ENCODE results near the gene WNT16.
"Not testable (repeated sequence)": the region's sequence is repeated elsewhere in the genome, so short reads cannot be mapped to it uniquely, and the experiment has no call there.

WNT16 gene

DNA sequence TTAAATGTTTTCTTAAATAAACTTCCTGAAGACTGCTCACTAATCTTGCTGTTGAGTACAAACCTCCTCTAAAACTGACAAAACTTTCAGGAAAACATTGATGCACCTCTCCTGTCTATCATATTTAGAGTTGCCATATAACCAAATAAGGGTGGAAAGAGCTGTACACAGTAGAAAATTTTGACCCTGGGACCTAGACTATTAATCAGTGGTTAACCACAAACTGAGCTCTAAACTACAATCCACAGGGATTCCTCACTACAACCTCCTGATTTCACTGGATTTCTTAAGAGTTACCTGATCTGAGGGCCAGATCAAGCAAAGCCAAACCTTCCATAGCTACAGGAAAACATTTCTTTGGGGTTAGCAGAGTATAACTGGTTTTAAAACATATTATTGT, 39.9 kb upstream of the WNT16 start:
- Histone ChIP-seq H3K4me2 (ENCODE audit: low read length) (no peak overlapping the region), H3K9ac (ENCODE audit: low read length) (no peak overlapping the region), H3K9me3 (ENCODE audit: insufficient read depth, low read length) (peaks cover 8% of the 10 kb centered on the region; the same call in 1 of the 2 replicates), H3K36me3 (replicated peaks; ENCODE audit: low read depth, low read length) (peaks cover 10% of the 10 kb centered on the region), H3K27me3 (ENCODE audit: low read depth, low read length) (no peaks in the 10 kb centered on the region), H3K4me1 (ENCODE audit: low read length) (no peaks in the 10 kb centered on the region), H3K79me2 (ENCODE audit: low read length) (no peaks in the 10 kb centered on the region), H3K4me3 (ENCODE audit: low read length) (no peak overlapping the region), H4K20me1 (ENCODE audit: insufficient read depth, low read length) (no peaks in the 10 kb centered on the region), H3K27ac (ENCODE audit: low read length) (no peak overlapping the region), H2AFZ (ENCODE audit: low read depth, low read length) (no peak overlapping the region)
- TF ChIP-seq EZH2phosphoT487 (IDR thresholded peaks at IDR 0.05; ENCODE audit: low read depth): no peak
- TF ChIP-seq, protein P1, sequence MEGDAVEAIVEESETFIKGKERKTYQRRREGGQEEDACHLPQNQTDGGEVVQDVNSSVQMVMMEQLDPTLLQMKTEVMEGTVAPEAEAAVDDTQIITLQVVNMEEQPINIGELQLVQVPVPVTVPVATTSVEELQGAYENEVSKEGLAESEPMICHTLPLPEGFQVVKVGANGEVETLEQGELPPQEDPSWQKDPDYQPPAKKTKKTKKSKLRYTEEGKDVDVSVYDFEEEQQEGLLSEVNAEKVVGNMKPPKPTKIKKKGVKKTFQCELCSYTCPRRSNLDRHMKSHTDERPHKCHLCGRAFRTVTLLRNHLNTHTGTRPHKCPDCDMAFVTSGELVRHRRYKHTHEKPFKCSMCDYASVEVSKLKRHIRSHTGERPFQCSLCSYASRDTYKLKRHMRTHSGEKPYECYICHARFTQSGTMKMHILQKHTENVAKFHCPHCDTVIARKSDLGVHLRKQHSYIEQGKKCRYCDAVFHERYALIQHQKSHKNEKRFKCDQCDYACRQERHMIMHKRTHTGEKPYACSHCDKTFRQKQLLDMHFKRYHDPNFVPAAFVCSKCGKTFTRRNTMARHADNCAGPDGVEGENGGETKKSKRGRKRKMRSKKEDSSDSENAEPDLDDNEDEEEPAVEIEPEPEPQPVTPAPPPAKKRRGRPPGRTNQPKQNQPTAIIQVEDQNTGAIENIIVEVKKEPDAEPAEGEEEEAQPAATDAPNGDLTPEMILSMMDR (IDR thresholded peaks at IDR 0.05; ENCODE audit: low read depth, low read length): no peak

DNA sequence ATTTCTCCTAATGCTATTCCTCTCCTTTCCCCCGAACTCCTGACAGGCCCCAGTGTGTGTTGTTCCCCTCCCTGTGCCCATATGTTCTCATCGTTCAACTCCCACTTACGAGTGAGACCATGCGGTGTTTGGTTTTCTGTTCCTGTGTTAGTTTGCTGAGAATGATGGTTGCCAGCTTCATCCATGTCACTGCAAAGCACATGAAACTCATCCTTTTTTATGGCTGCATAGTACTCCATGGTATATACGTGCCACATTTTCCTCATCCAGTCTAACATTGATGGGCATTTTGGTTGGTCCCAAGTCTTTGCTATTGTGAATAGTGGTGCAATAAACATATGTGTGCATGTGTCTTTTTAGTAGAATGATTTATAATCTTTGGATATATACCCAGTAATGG, 38.9 kb upstream of the WNT16 start:
- H3K4me3 ChIP-seq (ENCODE audit: low read length); H2AFZ ChIP-seq (ENCODE audit: low read depth, low read length): not testable (repeated sequence)

DNA sequence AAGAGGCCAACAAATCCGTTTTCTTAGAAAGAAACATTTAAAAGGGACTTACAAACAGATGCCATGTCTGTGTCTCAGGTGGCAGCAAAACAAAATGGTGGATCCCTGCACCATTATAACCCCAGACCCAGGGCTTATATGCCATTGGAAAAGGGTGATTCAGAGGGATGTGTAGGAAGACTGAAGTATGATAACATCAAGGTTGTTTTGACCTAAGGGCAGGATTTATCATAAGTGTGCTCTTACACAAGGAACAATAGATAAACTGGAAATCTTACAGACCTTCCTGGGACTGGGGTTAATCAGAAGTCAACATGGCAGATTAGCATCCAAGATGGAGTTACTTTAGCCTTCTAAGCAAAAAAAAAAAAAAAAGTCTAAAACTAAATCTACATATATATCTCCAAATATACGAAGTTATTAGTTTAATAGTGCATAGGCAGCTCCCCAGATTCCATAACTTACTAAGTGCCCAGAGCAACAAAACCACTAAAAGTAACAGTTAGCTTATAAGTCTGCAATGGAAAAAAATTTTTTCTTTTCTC, 34.3 kb upstream of the WNT16 start:
- Histone ChIP-seq H3K79me2 (ENCODE audit: low read length) (no peaks in the 10 kb centered on the region), H3K4me2 (ENCODE audit: low read length) (no peak overlapping the region), H3K36me3 (replicated peaks; ENCODE audit: low read depth, low read length) (no peaks in the 10 kb centered on the region), H3K9ac (ENCODE audit: low read length) (no peak overlapping the region), H3K27me3 (ENCODE audit: low read depth, low read length) (no peaks in the 10 kb centered on the region), H3K9me3 (ENCODE audit: insufficient read depth, low read length) (no peaks in the 10 kb centered on the region), H4K20me1 (ENCODE audit: insufficient read depth, low read length) (no peaks in the 10 kb centered on the region), H3K27ac (ENCODE audit: low read length) (no peak overlapping the region), H3K4me1 (ENCODE audit: low read length) (no peaks in the 10 kb centered on the region), H3K4me3 (ENCODE audit: low read length) (no peak overlapping the region), H2AFZ (ENCODE audit: low read depth, low read length) (no peak overlapping the region)
- TF ChIP-seq, protein P1 (IDR thresholded peaks at IDR 0.05; ENCODE audit: low read depth, low read length): no peak
- no peak for TF ChIP-seq EZH2phosphoT487 (IDR thresholded peaks at IDR 0.05; ENCODE audit: low read depth)

More for the DNA sequence above, 38.9 kb upstream of the WNT16 start:
- H3K27ac ChIP-seq (ENCODE audit: low read length); H3K27me3 ChIP-seq (ENCODE audit: low read depth, low read length); H4K20me1 ChIP-seq (ENCODE audit: insufficient read depth, low read length); H3K9me3 ChIP-seq (ENCODE audit: insufficient read depth, low read length); H3K36me3 ChIP-seq (replicated peaks; ENCODE audit: low read depth, low read length); H3K4me2 ChIP-seq (ENCODE audit: low read length); H3K9ac ChIP-seq (ENCODE audit: low read length); H3K4me1 ChIP-seq (ENCODE audit: low read length); H3K79me2 ChIP-seq (ENCODE audit: low read length): not testable (repeated sequence)

DNA sequence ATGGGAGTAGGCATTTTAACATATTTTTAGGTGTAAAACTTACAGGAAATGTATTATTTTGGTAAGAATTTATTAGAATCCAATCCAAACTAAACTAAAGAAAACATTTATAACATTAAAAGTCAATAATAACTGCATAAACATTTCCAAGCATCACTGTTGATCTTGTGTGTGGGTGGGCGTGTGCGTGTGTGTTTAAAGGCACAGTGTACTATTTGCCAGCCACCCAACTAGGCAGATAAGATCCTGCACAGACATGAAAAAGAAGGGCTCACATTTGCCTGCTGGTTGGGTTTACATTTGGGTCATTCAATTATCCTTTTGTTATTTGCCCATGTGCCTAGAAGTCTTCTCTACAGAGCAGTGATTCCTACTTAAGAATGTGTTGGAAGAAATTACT, 31.0 kb upstream of the WNT16 start:
- TF ChIP-seq, protein P1 (IDR thresholded peaks at IDR 0.05; ENCODE audit: low read depth, low read length): no peak
- Histone ChIP-seq H3K79me2 (ENCODE audit: low read length) (no peaks in the 10 kb centered on the region), H3K27ac (ENCODE audit: low read length) (no peak overlapping the region), H3K4me1 (ENCODE audit: low read length) (peaks cover 13% of the 10 kb centered on the region), H3K9me3 (ENCODE audit: insufficient read depth, low read length) (no peaks in the 10 kb centered on the region), H3K9ac (ENCODE audit: low read length) (no peak overlapping the region), H3K4me3 (ENCODE audit: low read length) (no peak overlapping the region), H3K36me3 (replicated peaks; ENCODE audit: low read depth, low read length) (no peaks in the 10 kb centered on the region), H2AFZ (ENCODE audit: low read depth, low read length) (no peak overlapping the region), H3K27me3 (ENCODE audit: low read depth, low read length) (no peaks in the 10 kb centered on the region), H3K4me2 (ENCODE audit: low read length) (no peak overlapping the region), H4K20me1 (ENCODE audit: insufficient read depth, low read length) (no peaks in the 10 kb centered on the region)

DNA sequence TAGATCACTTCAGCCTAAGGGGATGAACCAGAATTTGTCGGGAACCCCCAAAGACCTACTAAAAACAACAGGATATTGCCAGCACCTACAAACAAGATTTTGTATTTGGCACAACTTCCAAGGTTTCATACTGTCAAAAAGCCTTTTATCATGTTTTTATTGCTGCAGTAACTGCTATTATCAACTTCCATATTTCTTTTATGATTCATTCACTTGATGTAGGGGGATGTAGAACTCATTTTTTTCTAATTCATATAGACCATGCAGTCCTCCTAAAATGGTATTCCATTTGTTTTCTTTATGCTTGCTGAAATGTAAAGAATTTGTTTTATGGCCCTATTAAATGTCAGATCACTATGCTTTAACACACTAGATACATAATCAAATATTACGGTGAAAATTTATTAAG, 30.0 kb upstream of the WNT16 start:
- H3K4me2 ChIP-seq (ENCODE audit: low read length): no peak overlapping the region

More for the DNA sequence above, 30.0 kb upstream of the WNT16 start:
- no peak for TF ChIP-seq EZH2phosphoT487 (IDR thresholded peaks at IDR 0.05; ENCODE audit: low read depth)
- TF ChIP-seq, protein P1 (IDR thresholded peaks at IDR 0.05; ENCODE audit: low read depth, low read length): no peak
- Histone ChIP-seq H3K27ac (ENCODE audit: low read length) (no peak overlapping the region), H3K4me3 (ENCODE audit: low read length) (no peak overlapping the region), H4K20me1 (ENCODE audit: insufficient read depth, low read length) (no peaks in the 10 kb centered on the region), H3K79me2 (ENCODE audit: low read length) (no peaks in the 10 kb centered on the region), H3K9me3 (ENCODE audit: insufficient read depth, low read length) (no peaks in the 10 kb centered on the region), H2AFZ (ENCODE audit: low read depth, low read length) (no peak overlapping the region), H3K27me3 (ENCODE audit: low read depth, low read length) (no peaks in the 10 kb centered on the region), H3K9ac (ENCODE audit: low read length) (no peak overlapping the region), H3K36me3 (replicated peaks; ENCODE audit: low read depth, low read length) (no peaks in the 10 kb centered on the region), H3K4me1 (ENCODE audit: low read length) (peaks cover 14% of the 10 kb centered on the region)

All from OCI-LY3 (cell line).